Measurements from ENCODE around the gene PLCE1. TPM values are rescaled to one million over a fixed set of nuclear protein-coding genes. Genes with fewer than 3 reads are reported as not detected.

Gene PLCE1
- polyA plus RNA-seq, 1 donor (not counting 4 experiments of a cell fraction or from before 2014, with no cell fraction given): 0.01 TPM

DNA sequence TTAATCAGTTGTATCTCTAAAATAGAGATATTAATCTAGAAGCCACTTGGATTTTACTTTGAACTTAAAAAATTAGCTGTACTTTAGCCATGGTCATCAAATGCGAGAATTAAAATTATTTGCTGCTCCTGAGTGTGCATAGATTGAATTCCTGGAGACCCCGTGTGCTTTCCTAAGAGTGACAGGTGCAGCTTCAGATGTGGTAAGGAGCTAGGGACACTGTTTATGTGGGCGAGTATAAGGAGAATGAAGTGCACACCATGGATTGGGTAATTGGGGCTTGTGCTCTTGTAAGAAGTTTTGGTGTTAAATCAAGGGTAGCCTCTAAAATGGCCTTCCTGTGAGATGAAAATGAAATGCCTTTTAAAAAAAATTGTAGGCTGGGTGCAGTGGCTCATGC, 9.8 kb downstream of the PLCE1 start:
- no peak for TF ChIP-seq EZH2 (IDR thresholded peaks at IDR 0.05; ENCODE audit: low read length)
- TF ChIP-seq, protein P1, sequence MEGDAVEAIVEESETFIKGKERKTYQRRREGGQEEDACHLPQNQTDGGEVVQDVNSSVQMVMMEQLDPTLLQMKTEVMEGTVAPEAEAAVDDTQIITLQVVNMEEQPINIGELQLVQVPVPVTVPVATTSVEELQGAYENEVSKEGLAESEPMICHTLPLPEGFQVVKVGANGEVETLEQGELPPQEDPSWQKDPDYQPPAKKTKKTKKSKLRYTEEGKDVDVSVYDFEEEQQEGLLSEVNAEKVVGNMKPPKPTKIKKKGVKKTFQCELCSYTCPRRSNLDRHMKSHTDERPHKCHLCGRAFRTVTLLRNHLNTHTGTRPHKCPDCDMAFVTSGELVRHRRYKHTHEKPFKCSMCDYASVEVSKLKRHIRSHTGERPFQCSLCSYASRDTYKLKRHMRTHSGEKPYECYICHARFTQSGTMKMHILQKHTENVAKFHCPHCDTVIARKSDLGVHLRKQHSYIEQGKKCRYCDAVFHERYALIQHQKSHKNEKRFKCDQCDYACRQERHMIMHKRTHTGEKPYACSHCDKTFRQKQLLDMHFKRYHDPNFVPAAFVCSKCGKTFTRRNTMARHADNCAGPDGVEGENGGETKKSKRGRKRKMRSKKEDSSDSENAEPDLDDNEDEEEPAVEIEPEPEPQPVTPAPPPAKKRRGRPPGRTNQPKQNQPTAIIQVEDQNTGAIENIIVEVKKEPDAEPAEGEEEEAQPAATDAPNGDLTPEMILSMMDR (optimal IDR thresholded peaks at IDR 0.05 in 1 of 3, IDR thresholded peaks at IDR 0.05 in 1 of 3, conservative IDR thresholded peaks at IDR 0.05 in 1 of 3; ENCODE audit: extremely low read depth in 1 of 3, insufficient read depth in 2 of 3, low read length in 3 of 3): no peak
- dilution Hi-C loops (cut with MboI; ENCODE audit: extremely low pct_ligation_motif_present, low sequenced_read_pairs): no loop called here
- Histone ChIP-seq H3K4me2 (ENCODE audit: control insufficient read depth, extremely low read depth, insufficient read depth, low read depth, low read length) (no peak overlapping the region), H3K79me2 (ENCODE audit: control insufficient read depth, insufficient read depth, low read length) (no peaks in the 10 kb centered on the region), H2AFZ (ENCODE audit: control insufficient read depth, low read length) (no peak overlapping the region), H3K27me3 (ENCODE audit: control insufficient read depth, extremely low read depth, insufficient read depth, low read length) (peaks cover 2% of the 10 kb centered on the region), H3K9me3 (ENCODE audit: control insufficient read depth, low read depth, low read length) (no peaks in the 10 kb centered on the region), H3K4me3 (ENCODE audit: control insufficient read depth in 2 of 3, extremely low read depth in 1 of 3, insufficient read depth in 2 of 3, low read depth in 1 of 3, low read length in 3 of 3) (no peak overlapping the region), H3K4me1 (ENCODE audit: control insufficient read depth, extremely low read depth, insufficient read depth, low read length) (no peaks in the 10 kb centered on the region), H4K20me1 (ENCODE audit: control insufficient read depth, extremely low read depth, insufficient read depth, low read length) (no peaks in the 10 kb centered on the region), H3K9me1 (ENCODE audit: control insufficient read depth, extremely low read depth, insufficient read depth, low read length) (no peaks in the 10 kb centered on the region), H3K9ac (ENCODE audit: control insufficient read depth, extremely low read depth, insufficient read depth, low read length) (no peak overlapping the region), H3K27ac (ENCODE audit: control insufficient read depth, insufficient read depth, low read length) (no peak overlapping the region), H3K36me3 (ENCODE audit: control insufficient read depth in 2 of 2, extremely low read depth in 1 of 2, insufficient read depth in 2 of 2, low read length in 2 of 2) (no peaks in the 10 kb centered on the region)
- no peak for DNase-seq (ENCODE audit: low read depth, low spot score)
- FAIRE-seq: no peak

DNA sequence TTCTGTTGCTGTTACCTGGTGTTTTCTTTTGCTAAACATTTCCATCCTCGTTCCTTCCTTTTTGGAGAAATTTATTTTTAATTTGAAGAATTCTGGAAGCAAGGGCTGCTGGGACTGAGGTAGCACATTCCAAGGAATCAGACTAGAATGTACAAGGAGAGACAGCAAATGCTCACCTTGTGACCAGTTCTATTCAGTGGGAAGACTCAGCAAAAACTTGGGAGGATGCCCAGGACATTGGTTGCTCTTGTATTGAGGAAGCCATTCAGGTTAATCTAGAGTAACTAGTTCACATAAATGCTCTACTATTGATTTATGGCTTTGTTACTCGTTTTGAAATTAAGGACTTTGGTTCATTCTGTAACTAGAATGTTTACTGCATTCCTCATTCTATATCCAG, 11.3 kb downstream of the PLCE1 start:
- FAIRE-seq (no peak), DNase-seq (ENCODE audit: low read depth, low spot score) (no peak)

More for the DNA sequence above, 11.3 kb downstream of the PLCE1 start:
- Histone ChIP-seq H3K4me3 (ENCODE audit: control insufficient read depth in 2 of 3, extremely low read depth in 1 of 3, insufficient read depth in 2 of 3, low read depth in 1 of 3, low read length in 3 of 3) (no peak overlapping the region), H3K4me1 (ENCODE audit: control insufficient read depth, extremely low read depth, insufficient read depth, low read length) (no peaks in the 10 kb centered on the region), H3K27me3 (ENCODE audit: control insufficient read depth, extremely low read depth, insufficient read depth, low read length) (peaks cover 2% of the 10 kb centered on the region), H3K27ac (ENCODE audit: control insufficient read depth, insufficient read depth, low read length) (no peak overlapping the region), H3K9ac (ENCODE audit: control insufficient read depth, extremely low read depth, insufficient read depth, low read length) (no peak overlapping the region), H3K4me2 (ENCODE audit: control insufficient read depth, extremely low read depth, insufficient read depth, low read depth, low read length) (no peak overlapping the region), H3K36me3 (ENCODE audit: control insufficient read depth in 2 of 2, extremely low read depth in 1 of 2, insufficient read depth in 2 of 2, low read length in 2 of 2) (no peaks in the 10 kb centered on the region), H3K9me1 (ENCODE audit: control insufficient read depth, extremely low read depth, insufficient read depth, low read length) (no peaks in the 10 kb centered on the region), H3K9me3 (ENCODE audit: control insufficient read depth, low read depth, low read length) (no peaks in the 10 kb centered on the region), H2AFZ (ENCODE audit: control insufficient read depth, low read length) (no peak overlapping the region), H4K20me1 (ENCODE audit: control insufficient read depth, extremely low read depth, insufficient read depth, low read length) (no peaks in the 10 kb centered on the region), H3K79me2 (ENCODE audit: control insufficient read depth, insufficient read depth, low read length) (no peaks in the 10 kb centered on the region)
- TF ChIP-seq, protein P1 (optimal IDR thresholded peaks at IDR 0.05 in 1 of 3, IDR thresholded peaks at IDR 0.05 in 1 of 3, conservative IDR thresholded peaks at IDR 0.05 in 1 of 3; ENCODE audit: extremely low read depth in 1 of 3, insufficient read depth in 2 of 3, low read length in 3 of 3): no peak
- no peak for TF ChIP-seq EZH2 (IDR thresholded peaks at IDR 0.05; ENCODE audit: low read length)
- dilution Hi-C loops (cut with MboI; ENCODE audit: extremely low pct_ligation_motif_present, low sequenced_read_pairs): no loop called here
